Measurements from ENCODE around the gene GREM1.

The GREM1 gene

GRCh38 chr15:32787949-32788348 is 70.1 kb downstream of the GREM1 start:
- DNase-seq, result no peak

GRCh38 chr15:32790352-32790999 is 72.7 kb downstream of the GREM1 start:
- no peak for DNase-seq

- no peak for DNase-seq
Measured at GRCh38 chr15:32792436-32792835, 74.6 kb downstream of the GREM1 start.
